Measurements from ENCODE around the gene ZBTB16.

ZBTB16 gene

GRCh38 chr11:114219559-114220349 is 160.2 kb downstream of the ZBTB16 start:
- DNase-seq = no peak

GRCh38 chr11:114221037-114221436 is 161.5 kb downstream of the ZBTB16 start:
- no peak for DNase-seq

GRCh38 chr11:114225661-114226060 is 166.2 kb downstream of the ZBTB16 start:
- DNase-seq = no peak

GRCh38 chr11:114226356-114226755 is 166.8 kb downstream of the ZBTB16 start:
- DNase-seq = no peak

GRCh38 chr11:114228435-114229411 is 169.2 kb downstream of the ZBTB16 start:
- no peak for DNase-seq

- no peak for DNase-seq
These were observed 170.7 kb downstream of the ZBTB16 start for GRCh38 chr11:114230031-114230704.

GRCh38 chr11:114232400-114233059 is 173.0 kb downstream of the ZBTB16 start:
- no peak for DNase-seq

- no peak for DNase-seq
These were observed 174.2 kb downstream of the ZBTB16 start for GRCh38 chr11:114233755-114234154.

GRCh38 chr11:114236829-114237228 is 177.3 kb downstream of the ZBTB16 start:
- no peak for DNase-seq

- no peak for DNase-seq
These were observed 178.1 kb downstream of the ZBTB16 start for GRCh38 chr11:114237321-114238280.

GRCh38 chr11:114239753-114240161 is 180.2 kb downstream of the ZBTB16 start:
- no peak for DNase-seq

GRCh38 chr11:114242032-114242431 is 182.5 kb downstream of the ZBTB16 start:
- no peak for DNase-seq

GRCh38 chr11:114243461-114244372 is 184.2 kb downstream of the ZBTB16 start:
- DNase-seq = no peak

GRCh38 chr11:114244726-114245394 is 185.3 kb downstream of the ZBTB16 start:
- no peak for DNase-seq

- no peak for DNase-seq
These were observed 187.0 kb downstream of the ZBTB16 start for GRCh38 chr11:114246321-114247069.

GRCh38 chr11:114247070-114247789 is 187.7 kb downstream of the ZBTB16 start:
- no peak for DNase-seq

- no peak for DNase-seq
These were observed 190.7 kb downstream of the ZBTB16 start for GRCh38 chr11:114250180-114250579.

Data from stimulated activated CD4-positive, alpha-beta T cell treated with anti-CD3 and anti-CD28 coated beads, Interleukin-15, amount 100 ng/mL, for 24 hours (primary cell).